H9 (cell line): ENCODE results near the gene DMXL1. TPM values are rescaled to one million over a fixed set of nuclear protein-coding genes. Genes with fewer than 3 reads are reported as not detected.

Experiments
- DNase-seq: peaks from one replicate; pipeline ENCODE4 v3.0.0-alpha.2; 2017
- H2AFZ ChIP-seq: one replicate; pipeline ENCODE4 v1.6.1; 2013; ENCODE audit warnings: mild to moderate bottlenecking, low read length, control low read depth, moderate library complexity
- H2AK5ac ChIP-seq: 2 replicates; pipeline ENCODE4 v1.6.1; 2013; ENCODE audit warnings: low read length, control low read depth, mixed read lengths; ENCODE audit not compliant: insufficient read length
- H2BK120ac ChIP-seq: one replicate; pipeline ENCODE4 v1.6.1; 2013; ENCODE audit warnings: low read depth, mild to moderate bottlenecking, low read length, control low read depth, inconsistent platforms; ENCODE audit not compliant: poor library complexity, severe bottlenecking
- H2BK12ac ChIP-seq: 2 replicates; pipeline ENCODE4 v1.6.1; 2013; ENCODE audit warnings: low read length, control low read depth, mixed read lengths, low read depth; ENCODE audit not compliant: insufficient read length
- H2BK15ac ChIP-seq: 2 replicates; pipeline ENCODE4 v1.6.1; 2013; ENCODE audit warnings: low read depth, low read length, control low read depth
- H2BK20ac ChIP-seq: one replicate; pipeline ENCODE4 v1.6.1; 2013; ENCODE audit warnings: low read depth, mild to moderate bottlenecking, low read length, control low read depth, inconsistent platforms; ENCODE audit not compliant: poor library complexity, severe bottlenecking
- H2BK5ac ChIP-seq: 2 replicates; pipeline ENCODE4 v1.6.1; 2013; ENCODE audit warnings: low read length, control low read depth, mixed read lengths; ENCODE audit not compliant: insufficient read length
- H3K14ac ChIP-seq: 2 replicates; pipeline ENCODE4 v1.6.1; 2013; ENCODE audit warnings: low read length, control low read depth; ENCODE audit not compliant: insufficient read depth
- H3K18ac ChIP-seq: 2 replicates; pipeline ENCODE4 v1.6.1; 2013; ENCODE audit warnings: low read depth, mild to moderate bottlenecking, mixed read lengths, low read length, control low read depth; ENCODE audit not compliant: insufficient read length
- H3K23ac ChIP-seq: 2 replicates; pipeline ENCODE4 v1.6.1; 2013; ENCODE audit warnings: low read length, control low read depth, mixed read lengths, low read depth; ENCODE audit not compliant: insufficient read length
- H3K23me2 ChIP-seq: 2 replicates; pipeline ENCODE4 v1.6.1; 2013; ENCODE audit warnings: low read depth, mild to moderate bottlenecking, mixed read lengths, low read length, control low read depth; ENCODE audit not compliant: insufficient read length, poor library complexity, severe bottlenecking
- H3K27ac ChIP-seq: 2 replicates; pipeline ENCODE4 v1.5.1; 2013; ENCODE audit warnings: low read length, control low read depth, mixed read lengths, low read depth; ENCODE audit not compliant: insufficient read length
- H3K27me3 ChIP-seq: 2 replicates; pipeline ENCODE4 v1.6.1; 2013; ENCODE audit warnings: low read length, control low read depth, inconsistent platforms; ENCODE audit not compliant: insufficient read depth
- H3K4ac ChIP-seq: 2 replicates; pipeline ENCODE4 v1.6.1; 2013; ENCODE audit warnings: low read depth, mild to moderate bottlenecking, control low read depth, inconsistent platforms, low read length, moderate library complexity
- H3K4me1 ChIP-seq: 2 replicates; pipeline ENCODE4 v1.6.1; 2013; ENCODE audit warnings: low read length, control low read depth, inconsistent platforms; ENCODE audit not compliant: insufficient read depth
- H3K4me2 ChIP-seq: 2 replicates; pipeline ENCODE4 v1.6.1; 2013; ENCODE audit warnings: low read length, control low read depth, mixed read lengths; ENCODE audit not compliant: insufficient read length, insufficient read depth
- H3K56ac ChIP-seq: 2 replicates; pipeline ENCODE4 v1.6.1; 2013; ENCODE audit warnings: low read depth, mild to moderate bottlenecking, mixed read lengths, low read length, control low read depth; ENCODE audit not compliant: insufficient read length
- H3K79me1 ChIP-seq: 2 replicates; pipeline ENCODE4 v1.6.1; 2013; ENCODE audit warnings: low read depth, mild to moderate bottlenecking, moderate library complexity, low read length, control low read depth, inconsistent platforms; ENCODE audit not compliant: insufficient read depth, poor library complexity, severe bottlenecking
- H3K79me2 ChIP-seq: 2 replicates; pipeline ENCODE4 v1.6.1; 2013; ENCODE audit warnings: low read length, control low read depth, inconsistent platforms; ENCODE audit not compliant: insufficient read depth
- H3K9ac ChIP-seq: 2 replicates; pipeline ENCODE4 v1.6.1; 2013; ENCODE audit warnings: low read length, control low read depth, mixed read lengths; ENCODE audit not compliant: insufficient read length; ENCODE audit errors: extremely low read depth
- H3K9me3 ChIP-seq: one replicate; pipeline ENCODE4 v1.6.1; 2013; ENCODE audit warnings: low read depth, low read length, inconsistent platforms; ENCODE audit not compliant: control insufficient read depth
- H3T11ph ChIP-seq: one replicate; pipeline ENCODE4 v1.6.1; 2013; ENCODE audit warnings: mild to moderate bottlenecking, low read length, control low read depth, inconsistent platforms
- H4K20me1 ChIP-seq: one replicate; pipeline ENCODE4 v1.6.1; 2013; ENCODE audit not compliant: control insufficient read depth, insufficient read length, insufficient read depth
- H4K5ac ChIP-seq: 2 replicates; pipeline ENCODE4 v1.6.1; 2013; ENCODE audit warnings: low read depth, mild to moderate bottlenecking, mixed read lengths, low read length, control low read depth; ENCODE audit not compliant: insufficient read length
- H4K8ac ChIP-seq: replicated peaks from 2 replicates; pipeline ENCODE4 v1.6.1; 2013; ENCODE audit warnings: low read length, control low read depth, mixed read lengths, low read depth; ENCODE audit not compliant: insufficient read length
- H4K91ac ChIP-seq: 2 replicates; pipeline ENCODE4 v1.6.1; 2013; ENCODE audit warnings: low read depth, mild to moderate bottlenecking, moderate library complexity, mixed read lengths, low read length, control low read depth; ENCODE audit not compliant: insufficient read length
- H3K27ac Mint-ChIP-seq, 3 experiments: 2 replicates in 2 of 3; 3 replicates in 1 of 3; pipeline ENCODE4 v1.8.0; 2020 to 2021; ENCODE audit warnings: mixed read lengths in 3 of 3, mild to moderate bottlenecking in 1 of 3, moderate library complexity in 1 of 3
- H3K27me3 Mint-ChIP-seq: 2 replicates; pipeline ENCODE4 v1.8.0; 2021; ENCODE audit warnings: low read depth, mild to moderate bottlenecking, moderate library complexity, mixed read lengths
- H3K36me3 Mint-ChIP-seq, 3 experiments: 2 replicates in 2 of 3; 3 replicates in 1 of 3; pipeline ENCODE4 v1.8.0; 2020 to 2021; ENCODE audit warnings: low read depth in 3 of 3, mixed read lengths in 3 of 3; ENCODE audit not compliant: insufficient read depth in 1 of 3
- H3K4me1 Mint-ChIP-seq, 2 experiments: 2 replicates each; pipeline ENCODE4 v1.8.0; 2020; ENCODE audit warnings: mixed read lengths in 2 of 2
- H3K4me3 Mint-ChIP-seq, 2 experiments: 2 replicates in 1 of 2; 3 replicates in 1 of 2; pipeline ENCODE4 v1.8.0; 2020 to 2021; ENCODE audit warnings: mild to moderate bottlenecking in 2 of 2, mixed read lengths in 2 of 2, moderate library complexity in 1 of 2
- H3K9me3 Mint-ChIP-seq, 2 experiments: 2 replicates in 1 of 2; 3 replicates in 1 of 2; pipeline ENCODE4 v1.8.0; 2020; ENCODE audit warnings: mild to moderate bottlenecking in 2 of 2, mixed read lengths in 2 of 2, moderate library complexity in 1 of 2
- WGBS: extraction: QIAGEN DNeasy Blood & Tissue Kit; methylation state at CpG from one replicate; pipeline ENCODE4 v1.1.7; 2013; ENCODE audit warnings: missing lambda C conversion rate, low lambda C conversion rate, mixed read lengths; ENCODE audit not compliant: insufficient read length; ENCODE audit errors: extremely low coverage; 5-methylcytosine and 5-hydroxymethylcytosine counted together
- total RNA-seq: library from RNA; stranded (reverse); gene quantifications from 2 replicates; pipeline ENCODE4 v1.2.1, GENCODE V29; 2021
- TF ChIP-seq, protein P1 (sequence below): fragments of 200-600 bp; sonication (generic); conservative IDR thresholded peaks from 3 replicates; pipeline ENCODE4 v1.8.0; 2021; ENCODE audit warnings: antibody characterized with exemption, mild to moderate bottlenecking

Gene DMXL1
- total RNA-seq, 1 experiment from 2014 or later: 63.5 TPM

DNA sequence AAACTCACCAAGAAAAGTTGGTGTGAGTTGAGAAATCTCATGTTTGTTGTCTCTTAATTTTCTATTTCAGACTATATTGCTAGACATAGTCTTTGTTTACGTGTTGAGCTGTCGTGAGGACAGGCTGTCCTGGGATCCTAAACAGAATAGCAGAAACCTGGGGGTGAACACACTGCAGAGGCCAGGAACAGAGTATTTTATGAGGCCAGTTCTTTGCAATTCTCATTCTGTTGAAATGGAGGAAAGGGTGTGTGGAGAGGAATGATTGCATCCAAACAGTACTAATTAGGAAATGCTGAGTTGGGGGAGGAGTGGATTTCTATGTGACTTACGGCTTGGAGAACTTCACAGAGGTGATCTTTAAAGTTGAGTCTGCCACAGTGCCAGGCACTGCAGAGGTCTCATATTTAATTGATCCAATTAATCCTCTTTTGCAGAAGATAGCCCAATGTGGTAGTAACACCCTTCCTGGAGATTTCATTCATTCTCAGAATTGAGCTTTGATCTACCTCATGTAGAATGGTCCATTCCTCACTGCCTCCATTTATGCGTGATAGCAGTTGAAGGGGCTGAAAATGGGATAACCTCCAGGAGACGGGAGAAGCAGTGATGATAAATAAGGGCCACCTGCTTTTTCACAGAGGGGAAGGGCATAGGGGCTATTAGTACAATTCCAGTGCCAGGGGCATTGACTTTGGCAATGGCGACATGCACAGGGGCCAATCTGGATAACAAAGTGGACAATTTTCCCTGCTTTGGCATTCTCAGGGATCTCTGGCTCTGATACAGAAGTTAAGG, 200.3 kb downstream of the DMXL1 start:
- Histone ChIP-seq H2AFZ (no peak overlapping the region), H4K20me1 (no peaks in the 10 kb centered on the region), H3K27ac (no peak overlapping the region), H2BK5ac (no peak overlapping the region), H3K79me2 (no peaks in the 10 kb centered on the region), H3K14ac (no peak overlapping the region), H3K23ac (no peak overlapping the region), H3K9ac (no peak overlapping the region), H2AK5ac (no peak overlapping the region), H3T11ph (no peak overlapping the region), H3K4ac (no peak overlapping the region), H3K4me1 (0 out of 2 replicates have a peak, but pooled peaks cover 2% of the 10 kb centered on the region), H3K9me3 (no peaks in the 10 kb centered on the region), H3K18ac (no peak overlapping the region), H2BK15ac (no peak overlapping the region), H2BK120ac (no peak overlapping the region), H2BK20ac (no peak overlapping the region), H3K27me3 (no peaks in the 10 kb centered on the region), H3K79me1 (no peaks in the 10 kb centered on the region), H3K4me2 (no peak overlapping the region), H3K23me2 (peaks cover 9% of the 10 kb centered on the region), H2BK12ac (no peak overlapping the region), H4K91ac (no peak overlapping the region), H3K56ac (no peak overlapping the region), H4K8ac (no peak overlapping the region), H4K5ac (no peak overlapping the region)
- Mint-ChIP-seq H3K9me3 (no peaks in the 10 kb centered on the region), H3K27ac (no peak overlapping the region), H3K4me3 (no peak overlapping the region), H3K27me3 (peaks cover 22% of the 10 kb centered on the region), H3K4me1 (peaks cover 40 to 47% of the 10 kb centered on the region in 2 experiments), H3K36me3 (peaks cover 0 to 6% (median 0%) of the 10 kb centered on the region in 3 experiments; a peak in 2 of 7 replicates)
- TF ChIP-seq, protein P1, sequence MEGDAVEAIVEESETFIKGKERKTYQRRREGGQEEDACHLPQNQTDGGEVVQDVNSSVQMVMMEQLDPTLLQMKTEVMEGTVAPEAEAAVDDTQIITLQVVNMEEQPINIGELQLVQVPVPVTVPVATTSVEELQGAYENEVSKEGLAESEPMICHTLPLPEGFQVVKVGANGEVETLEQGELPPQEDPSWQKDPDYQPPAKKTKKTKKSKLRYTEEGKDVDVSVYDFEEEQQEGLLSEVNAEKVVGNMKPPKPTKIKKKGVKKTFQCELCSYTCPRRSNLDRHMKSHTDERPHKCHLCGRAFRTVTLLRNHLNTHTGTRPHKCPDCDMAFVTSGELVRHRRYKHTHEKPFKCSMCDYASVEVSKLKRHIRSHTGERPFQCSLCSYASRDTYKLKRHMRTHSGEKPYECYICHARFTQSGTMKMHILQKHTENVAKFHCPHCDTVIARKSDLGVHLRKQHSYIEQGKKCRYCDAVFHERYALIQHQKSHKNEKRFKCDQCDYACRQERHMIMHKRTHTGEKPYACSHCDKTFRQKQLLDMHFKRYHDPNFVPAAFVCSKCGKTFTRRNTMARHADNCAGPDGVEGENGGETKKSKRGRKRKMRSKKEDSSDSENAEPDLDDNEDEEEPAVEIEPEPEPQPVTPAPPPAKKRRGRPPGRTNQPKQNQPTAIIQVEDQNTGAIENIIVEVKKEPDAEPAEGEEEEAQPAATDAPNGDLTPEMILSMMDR: no peak
- WGBS: no CpG with 5 or more reads among the region's 6 CpGs
- DNase-seq: no peak
